HCT116 (cell line): Measurements from ENCODE around the gene PRKN. TPM values are rescaled to one million over a fixed set of nuclear protein-coding genes. Genes with fewer than 3 reads are reported as not detected.

Source experiments
- ATAC-seq: fragments of 200-7000 bp; cut with Tn5 transposase; 2 replicates; pipeline ENCODE4 v1.9.1; 2020; ENCODE audit warnings: mild to moderate bottlenecking, moderate library complexity
- BruUV-seq: library from RNA; stranded (reverse); fragments of 400-500 nt; replicated peaks from 2 replicates; lab custom pipeline; 2021; lab: Mats Ljungman, UMichigan
- CTCF ChIA-PET: fragments of 300-600 bp; sonication (Branson Sonifier 250); formaldehyde crosslinking; loops from one replicate; lab custom pipeline; 2021; ENCODE audit warnings: antibody characterized with exemption; lab: Charles Lee
- POLR2A ChIA-PET: fragments of 300-600, 350-600 bp; sonication (Branson Sonifier 250); formaldehyde crosslinking; loops from one replicate; lab custom pipeline; 2021; ENCODE audit warnings: antibody characterized with exemption; lab: Charles Lee
- RAD21 ChIA-PET, 2 experiments: fragments of 300-600 bp; sonication (Branson Sonifier 250); formaldehyde crosslinking; loops; one replicate each; lab custom pipeline; 2023; ENCODE audit warnings: low total read pairs in 2 of 2; ENCODE audit not compliant: uncharacterized antibody in 2 of 2, unreplicated experiment in 2 of 2, low non-redundant PET in 1 of 2; lab: Charles Lee
- DNase-seq: peaks from one replicate; pipeline ENCODE4 v3.0.0-alpha.2; 2010; ENCODE audit warnings: low read depth, low spot score
- H2AFZ ChIP-seq: fragments of 200-600 bp; shearing (Covaris generic), sonication (generic); 2 replicates; pipeline ENCODE4 v1.6.1; 2017; ENCODE audit warnings: low read depth, mixed run types, mixed read lengths, antibody characterized with exemption, low read length; ENCODE audit not compliant: poor library complexity, severe bottlenecking
- H3K27ac ChIP-seq: 2 replicates; pipeline ENCODE4 v1.5.1; 2012; ENCODE audit warnings: low read depth, low read length
- H3K27me3 ChIP-seq: fragments of 200-600 bp; sonication (generic); 2 replicates; pipeline ENCODE4 v1.6.1; 2016; ENCODE audit warnings: mixed run types, low read length, mixed read lengths; ENCODE audit not compliant: insufficient read depth
- H3K36me3 ChIP-seq, 2 experiments: fragments of 200-500 bp in 1 of 2; fragments of 200-600 bp in 1 of 2; sonication (Bioruptor generic) in 1 of 2; sonication (generic) in 1 of 2; 2 replicates each; pipeline versions ENCODE4 v1.5.1 to v1.6.1; 2014 to 2016; ENCODE audit warnings: low read length in 2 of 2, inconsistent platforms in 1 of 2, mixed read lengths in 1 of 2, mixed run types in 1 of 2; ENCODE audit not compliant: insufficient read depth in 2 of 2, control insufficient read depth in 1 of 2
- H3K4me1 ChIP-seq, 2 experiments: fragments of 200-600 bp in 1 of 2; sonication (generic) in 1 of 2; 2 replicates each; pipeline versions ENCODE4 v1.5.1 to v1.6.1; 2012 to 2017; ENCODE audit warnings: low read length in 2 of 2, inconsistent platforms in 1 of 2, mild to moderate bottlenecking in 1 of 2, mixed read lengths in 1 of 2, mixed run types in 1 of 2, moderate library complexity in 1 of 2; ENCODE audit not compliant: insufficient read depth in 2 of 2, control insufficient read depth in 1 of 2
- H3K4me2 ChIP-seq: fragments of 200-600 bp; sonication (generic); 2 replicates; pipeline ENCODE4 v1.6.1; 2017; ENCODE audit warnings: mixed run types, low read length, mixed read lengths
- H3K4me3 ChIP-seq, 2 experiments: fragments of 200-600 bp in 1 of 2; sonication (generic) in 1 of 2; replicated peaks in 1 of 2; 2 replicates each; pipeline ENCODE4 v1.5.1; 2011 to 2016; ENCODE audit warnings: low read length in 2 of 2, control low read depth in 1 of 2, low read depth in 1 of 2, mild to moderate bottlenecking in 1 of 2, mixed read lengths in 1 of 2, mixed run types in 1 of 2
- H3K79me2 ChIP-seq: fragments of 200-600 bp; sonication (generic); 2 replicates; pipeline ENCODE4 v1.6.1; 2017; ENCODE audit warnings: mild to moderate bottlenecking, mixed run types, low read length, moderate library complexity, mixed read lengths; ENCODE audit not compliant: insufficient read depth
- H3K9ac ChIP-seq: fragments of 200-600 bp; sonication (generic); 2 replicates; pipeline ENCODE4 v1.6.1; 2016; ENCODE audit warnings: low read length, mixed read lengths
- H3K9me2 ChIP-seq: fragments of 200-600 bp; sonication (generic), shearing (Covaris generic); 2 replicates; pipeline ENCODE4 v1.6.1; 2017; ENCODE audit warnings: mixed run types, mild to moderate bottlenecking, moderate library complexity; ENCODE audit not compliant: insufficient read depth
- H3K9me3 ChIP-seq, 2 experiments: fragments of 200-500 bp in 1 of 2; fragments of 200-600 bp in 1 of 2; sonication (Bioruptor generic) in 1 of 2; sonication (generic) in 1 of 2; 2 replicates each; pipeline ENCODE4 v1.6.1; 2014 to 2017; ENCODE audit warnings: low read length in 2 of 2, mixed read lengths in 2 of 2, inconsistent platforms in 1 of 2, low read depth in 1 of 2, mild to moderate bottlenecking in 1 of 2, mixed run types in 1 of 2, moderate library complexity in 1 of 2; ENCODE audit not compliant: control insufficient read depth in 1 of 2, insufficient read depth in 1 of 2
- H4K20me1 ChIP-seq: fragments of 200-600 bp; sonication (generic), shearing (Covaris generic); 2 replicates; pipeline ENCODE4 v1.6.1; 2017; ENCODE audit warnings: mixed run types, mild to moderate bottlenecking, moderate library complexity; ENCODE audit not compliant: insufficient read depth
- CBX3 ChIP-seq: IDR thresholded peaks from 2 replicates; pipeline ENCODE4 v1.6.1; 2012; ENCODE audit warnings: low read depth
- CEBPB ChIP-seq: IDR thresholded peaks from 2 replicates; pipeline ENCODE4 v1.6.1; 2012; ENCODE audit warnings: low read depth
- EGR1 ChIP-seq: IDR thresholded peaks from 2 replicates; pipeline ENCODE4 v1.6.1; 2012; ENCODE audit warnings: low read depth
- EZH2phosphoT487 ChIP-seq: fragments of 200-600 bp; IDR thresholded peaks from 2 replicates; pipeline ENCODE4 v1.6.1; 2018; ENCODE audit warnings: antibody characterized with exemption, borderline replicate concordance
- FOSL1 ChIP-seq: IDR thresholded peaks from 2 replicates; pipeline ENCODE4 v1.6.1; 2012; ENCODE audit warnings: low read depth
- REST ChIP-seq: IDR thresholded peaks from 2 replicates; pipeline ENCODE4 v1.6.1; 2012; ENCODE audit warnings: low read depth
- SIN3A ChIP-seq: IDR thresholded peaks from 2 replicates; pipeline ENCODE4 v1.6.1; 2012; ENCODE audit warnings: low read depth
- SRF ChIP-seq: IDR thresholded peaks from 2 replicates; pipeline ENCODE4 v1.6.1; 2012; ENCODE audit warnings: low read depth
- ZFX ChIP-seq: fragments of 450-650 bp; IDR thresholded peaks from 2 replicates; pipeline ENCODE4 v1.6.1; 2017
- intact Hi-C: fragments of 100-400 bp; cut with micrococcal nuclease; formaldehyde crosslinking; loops from 2 replicates; pipeline ENCODE4 v1.10.0; 2022
- total RNA-seq: library from RNA; stranded (reverse); gene quantifications from one replicate; pipeline ENCODE4 v1.2.1, GENCODE V29; 2021; ENCODE audit not compliant: unreplicated experiment
- TF ChIP-seq, protein P1 (sequence below): IDR thresholded peaks from 2 replicates; pipeline ENCODE4 v1.6.1; 2012
- TF ChIP-seq, protein P2 (sequence below), 3 experiments: fragments of 200-600 bp in 1 of 3; sonication (generic) in 1 of 3; IDR thresholded peaks in 2 of 3; conservative IDR thresholded peaks in 1 of 3; 2 replicates each; pipeline ENCODE4 v1.5.1; 2012 to 2017; ENCODE audit warnings: low read depth in 2 of 3, low read length in 2 of 3, antibody characterized with exemption in 1 of 3, borderline replicate concordance in 1 of 3, control low read depth in 1 of 3, mild to moderate bottlenecking in 1 of 3, mixed read lengths in 1 of 3, mixed run types in 1 of 3, moderate library complexity in 1 of 3; ENCODE audit not compliant: insufficient read depth in 1 of 3

Gene PRKN
- total RNA-seq, 1 experiment from 2014 or later: 2.6 TPM

- no TSS peak for BruUV-seq
- Histone ChIP-seq H3K4me3 (no peak overlapping the region), H4K20me1 (no peaks in the 10 kb centered on the region), H3K79me2 (no peaks in the 10 kb centered on the region), H3K9me3 (no peaks in the 10 kb centered on the region), H3K9ac (no peak overlapping the region), H3K9me2 (no peaks in the 10 kb centered on the region), H3K27me3 (no peaks in the 10 kb centered on the region), H2AFZ (no peak overlapping the region), H3K4me1 (peaks cover 12 to 33% of the 10 kb centered on the region in 2 experiments; a peak in 3 of 4 replicates), H3K4me2 (no peak overlapping the region), H3K36me3 (no peaks in the 10 kb centered on the region), H3K27ac (no peak overlapping the region)
- no peak for DNase-seq
- ChIA-PET RAD21 (no interaction called here), POLR2A (no interaction called here), CTCF (no interaction called here)
- no peak for ATAC-seq
- TF ChIP-seq SIN3A (no peak), CEBPB (no peak), FOSL1 (no peak), REST (no peak), ZFX (no peak), SRF (no peak), CBX3 (no peak), EZH2phosphoT487 (no peak)
- intact Hi-C loops: no loop called here
Observed at GRCh38 chr6:162053084-162053483, 674.5 kb downstream of the PRKN start.

GRCh38 chr6:162050579-162050978 lies 677.0 kb downstream of the PRKN start:
- intact Hi-C loops: no loop called here
- H3K79me2 ChIP-seq: no peaks in the 10 kb centered on the region
- no peak overlapping the region for H3K4me2 ChIP-seq
- H3K4me1 ChIP-seq: peaks cover 4 to 10% of the 10 kb centered on the region in 2 experiments; a peak in 3 of 4 replicates
- no peaks in the 10 kb centered on the region for H4K20me1 ChIP-seq
- ChIA-PET RAD21 (no interaction called here), POLR2A (no interaction called here), CTCF (no interaction called here)
- no peak overlapping the region for H3K27ac ChIP-seq
- H3K9me3 ChIP-seq: no peaks in the 10 kb centered on the region
- H3K36me3 ChIP-seq: no peaks in the 10 kb centered on the region
- no peak overlapping the region for H3K9ac ChIP-seq
- ATAC-seq: no peak
- H3K4me3 ChIP-seq: no peak overlapping the region
- TF ChIP-seq, protein P1, sequence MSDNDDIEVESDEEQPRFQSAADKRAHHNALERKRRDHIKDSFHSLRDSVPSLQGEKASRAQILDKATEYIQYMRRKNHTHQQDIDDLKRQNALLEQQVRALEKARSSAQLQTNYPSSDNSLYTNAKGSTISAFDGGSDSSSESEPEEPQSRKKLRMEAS: no peak
- TF ChIP-seq, protein P2, sequence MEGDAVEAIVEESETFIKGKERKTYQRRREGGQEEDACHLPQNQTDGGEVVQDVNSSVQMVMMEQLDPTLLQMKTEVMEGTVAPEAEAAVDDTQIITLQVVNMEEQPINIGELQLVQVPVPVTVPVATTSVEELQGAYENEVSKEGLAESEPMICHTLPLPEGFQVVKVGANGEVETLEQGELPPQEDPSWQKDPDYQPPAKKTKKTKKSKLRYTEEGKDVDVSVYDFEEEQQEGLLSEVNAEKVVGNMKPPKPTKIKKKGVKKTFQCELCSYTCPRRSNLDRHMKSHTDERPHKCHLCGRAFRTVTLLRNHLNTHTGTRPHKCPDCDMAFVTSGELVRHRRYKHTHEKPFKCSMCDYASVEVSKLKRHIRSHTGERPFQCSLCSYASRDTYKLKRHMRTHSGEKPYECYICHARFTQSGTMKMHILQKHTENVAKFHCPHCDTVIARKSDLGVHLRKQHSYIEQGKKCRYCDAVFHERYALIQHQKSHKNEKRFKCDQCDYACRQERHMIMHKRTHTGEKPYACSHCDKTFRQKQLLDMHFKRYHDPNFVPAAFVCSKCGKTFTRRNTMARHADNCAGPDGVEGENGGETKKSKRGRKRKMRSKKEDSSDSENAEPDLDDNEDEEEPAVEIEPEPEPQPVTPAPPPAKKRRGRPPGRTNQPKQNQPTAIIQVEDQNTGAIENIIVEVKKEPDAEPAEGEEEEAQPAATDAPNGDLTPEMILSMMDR (IDR thresholded peaks at IDR 0.05 in 2 of 3, conservative IDR thresholded peaks at IDR 0.05 in 1 of 3; ENCODE audit: borderline replicate concordance in 1 of 3, insufficient read depth in 1 of 3, low read depth in 2 of 3, low read length in 2 of 3): no peak
- TF ChIP-seq ZFX (no peak), FOSL1 (no peak), EGR1 (no peak), CBX3 (no peak)
- no peak overlapping the region for H2AFZ ChIP-seq
- DNase-seq: no peak
- BruUV-seq: no TSS peak
- H3K9me2 ChIP-seq: no peaks in the 10 kb centered on the region; the same call in 1 of the 2 replicates
- no peaks in the 10 kb centered on the region for H3K27me3 ChIP-seq
